K562 treated with DMSO at 1 percent for 4 hours (cell line): ENCODE data around the gene TRIM7. TPM values are rescaled to one million over a fixed set of nuclear protein-coding genes. Genes with fewer than 3 reads are reported as not detected.

Source experiments
- total RNA-seq: library from RNA; unstranded; fragments of 300-600 nt; gene quantifications from 2 replicates; pipeline ENCODE4 v1.2.3, GENCODE V29; 2022; ENCODE audit not compliant: insufficient read depth

The TRIM7 gene
- total RNA-seq, result 3.5 and 5.0 TPM in 2 replicates

DNA sequence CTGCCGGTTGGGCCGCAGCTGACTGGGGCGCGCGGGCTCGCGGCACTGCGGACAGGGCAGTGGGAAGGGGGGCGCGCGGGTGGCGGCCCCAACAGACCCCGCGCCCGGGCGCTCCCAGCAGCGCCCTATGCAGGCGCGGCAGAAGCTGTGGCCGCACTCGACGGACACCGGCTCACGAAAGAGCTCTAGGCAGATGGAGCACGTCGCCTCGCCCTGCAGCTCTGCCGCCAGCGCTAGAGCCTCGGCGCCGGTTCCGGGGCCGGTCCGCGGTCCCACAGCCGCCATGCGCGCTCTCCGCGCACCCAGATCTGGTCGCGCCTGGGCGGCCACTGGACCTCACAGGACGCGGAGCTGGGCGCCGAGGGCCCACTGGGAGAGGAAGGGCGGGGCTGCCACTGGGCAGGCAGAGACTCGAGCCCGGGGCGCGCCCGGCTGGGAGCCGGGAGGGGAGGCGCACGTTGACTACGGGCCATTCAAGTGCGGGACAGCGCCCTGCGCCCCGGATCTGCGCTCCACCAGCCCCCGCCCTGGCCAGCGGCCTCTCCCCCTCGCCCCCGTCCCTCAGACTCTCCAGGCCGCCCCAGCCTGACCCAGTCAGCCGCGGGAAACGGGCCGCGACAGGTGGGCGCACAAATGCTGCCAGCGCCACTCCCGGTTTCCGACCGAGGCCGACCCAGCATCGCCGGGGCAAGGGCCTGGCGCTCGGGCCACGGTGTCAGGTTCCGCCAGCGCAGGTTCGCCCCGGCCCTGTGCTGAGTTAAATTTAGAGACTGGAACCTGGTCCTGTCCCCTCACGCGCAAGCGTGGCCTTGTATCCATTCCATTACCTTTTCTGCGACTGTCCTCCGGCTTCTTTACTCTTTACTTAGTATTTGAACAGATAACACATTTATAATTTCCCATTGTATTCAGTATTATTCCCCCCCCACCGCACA is at the start of gene TRIM7:
TSS of gene TRIM7 (minus strand) at position 371 of the 935 bp plus-strand sequence. CDS start at position 285, 86 bp downstream.

DNA sequence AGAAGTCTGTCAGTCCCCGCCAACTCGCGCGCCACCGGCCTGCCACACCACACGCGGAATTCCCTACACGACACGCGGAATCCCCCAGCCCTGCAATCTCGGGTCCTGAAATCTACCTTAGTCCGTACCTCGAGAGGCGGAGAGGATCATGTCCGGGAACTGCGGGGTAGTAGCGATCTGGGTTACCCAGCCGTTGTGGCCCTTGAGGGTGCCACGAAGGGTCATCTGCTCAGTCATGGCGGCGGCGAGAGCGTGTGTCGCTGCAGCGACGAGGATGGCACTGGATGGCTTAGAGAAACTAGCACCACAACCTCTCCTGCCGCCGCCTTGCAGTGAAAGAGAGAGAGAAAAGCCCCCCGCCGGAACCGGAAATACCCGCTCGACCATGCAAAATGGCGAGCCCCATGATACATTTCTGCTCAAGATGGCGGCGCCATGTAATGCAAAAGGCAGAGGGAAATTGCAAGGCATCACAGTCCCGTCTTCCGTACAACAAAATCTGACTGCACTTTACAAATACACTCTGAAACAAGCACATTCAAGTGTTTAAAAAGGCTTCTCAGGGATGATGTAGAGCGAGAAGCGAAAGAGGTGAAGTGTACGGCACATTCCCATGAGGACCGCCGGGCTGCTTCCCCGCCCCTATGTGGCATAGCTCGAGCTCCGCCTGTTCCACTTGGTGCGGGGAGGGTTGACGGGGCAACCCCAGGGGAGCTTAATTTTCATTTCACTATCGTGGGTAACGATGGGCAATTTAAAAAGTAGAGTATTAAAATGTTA is 38.8 kb upstream of the TRIM7 start, which contains the start of gene RACK1:
TSS of gene RACK1 (minus strand) at position 343 of the 780 bp plus-strand sequence. CDS start at position 237, 106 bp downstream.

DNA sequence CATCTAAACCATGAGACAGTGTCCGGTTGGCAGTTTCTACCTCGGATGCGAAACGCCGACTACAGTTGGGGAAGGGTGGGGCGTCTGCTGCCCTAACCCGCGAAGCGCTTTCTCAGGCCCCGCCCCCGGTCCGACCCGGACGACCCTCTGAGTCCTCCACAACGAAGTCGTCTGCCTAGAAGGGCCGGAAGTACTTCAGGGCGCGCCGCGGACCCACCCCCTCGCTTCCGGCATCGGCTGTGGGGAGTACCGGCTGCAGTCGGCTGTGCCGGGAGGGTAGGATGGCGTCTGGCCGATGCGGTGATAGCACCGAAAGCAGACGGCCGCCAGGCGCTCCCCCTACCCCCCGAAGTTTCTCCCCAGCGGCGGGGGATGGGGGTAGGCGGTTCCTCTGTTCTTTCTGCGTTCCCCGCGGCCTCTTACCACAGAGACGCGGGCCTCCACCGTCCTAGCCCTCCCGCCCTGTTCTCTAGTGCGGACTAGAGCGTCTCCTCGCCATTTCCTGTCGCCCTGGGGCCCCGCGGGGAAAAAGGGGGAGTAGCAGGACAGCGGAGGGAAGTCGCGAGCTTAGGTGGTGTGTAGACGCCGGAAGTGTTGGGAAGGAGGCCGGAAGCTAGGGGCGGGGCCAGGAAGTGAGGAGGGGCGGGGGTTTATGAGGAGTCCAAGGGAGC is 18.2 kb upstream of the TRIM7 start, which contains the start of gene TRIM41:
TSS of gene TRIM41 (plus strand) at position 224 of the 671 bp plus-strand sequence. CDS start 719 bp downstream, outside the sequence.

DNA sequence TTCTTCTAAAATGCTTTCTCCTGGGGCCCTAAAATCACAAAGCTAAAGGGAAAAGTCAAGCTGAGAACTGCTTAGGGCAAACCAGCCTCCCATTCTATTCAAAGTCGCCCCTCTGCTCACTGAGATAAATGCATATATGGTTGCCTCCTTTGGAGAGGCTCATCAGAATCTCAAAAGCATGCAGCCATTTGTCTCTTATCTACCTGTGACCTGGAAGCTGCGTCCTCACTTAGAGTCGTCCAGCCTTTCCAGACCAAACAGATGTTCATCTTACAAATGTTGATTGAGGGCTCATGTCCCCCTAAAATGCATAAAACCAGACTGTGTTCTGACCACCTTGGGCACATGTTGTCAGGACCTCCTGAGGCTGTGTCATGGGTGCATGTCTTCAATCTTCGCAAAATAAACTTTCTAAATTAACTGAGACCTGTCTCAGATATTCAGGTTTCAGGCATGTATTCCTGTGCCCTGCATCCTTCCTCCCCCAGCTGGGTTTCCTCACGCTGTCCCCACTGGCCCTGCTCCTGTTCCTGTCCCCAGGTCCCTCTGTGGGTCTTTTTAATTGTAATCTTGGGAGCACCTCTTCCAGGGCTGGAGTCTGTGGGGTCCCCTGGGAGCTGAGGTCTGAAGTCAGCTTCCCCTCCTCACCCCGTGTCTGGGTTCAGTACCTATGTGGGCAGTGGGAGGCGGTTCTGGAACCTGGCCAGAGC is 57.9 kb downstream of the TRIM7 start, which contains the start of gene OR2V2:
TSS of gene OR2V2 (plus strand) at position 660 of the 710 bp plus-strand sequence. CDS start 7,357 bp downstream, outside the sequence.

Other genes starting within 250 kb of the TRIM7 start
- not detected in 2 replicates for gene BTNL3, start 216.3 kb downstream of the TRIM7 start, total RNA-seq
- 20.1 and 25.1 TPM in 2 replicates for gene BTNL9, start 164.9 kb downstream of the TRIM7 start, total RNA-seq
- not detected in 2 replicates for gene OR2V1, start 74.0 kb downstream of the TRIM7 start, total RNA-seq
- not detected in 2 replicates for gene OR2V2, start 57.6 kb downstream of the TRIM7 start, total RNA-seq
- gene TRIM41, start 18.1 kb upstream of the TRIM7 start, total RNA-seq, result 14.6 and 20.6 TPM in 2 replicates
- gene RACK1, start 38.7 kb upstream of the TRIM7 start, total RNA-seq, result 8,046 and 8,082 TPM in 2 replicates
- 6.1 and 7.3 TPM in 2 replicates for gene TRIM52, start 55.9 kb upstream of the TRIM7 start, total RNA-seq
- gene OR4F3, start 162.1 kb upstream of the TRIM7 start, total RNA-seq, result not detected in 2 replicates